HG03558 (cell line): Measurements from ENCODE around the gene GPR176.

Source experiments
- ATAC-seq: cut with Tn5 transposase; IDR thresholded peaks from one replicate; pipeline ENCODE4 v1.9.1; 2021; ENCODE audit warnings: moderate number of reproducible peaks; ENCODE audit not compliant: unreplicated experiment; ENCODE audit errors: extremely low read depth

Gene GPR176

GRCh38 chr15:39936681-39937080 lies 16.6 kb upstream of the GPR176 start:
- no peak for ATAC-seq

- no peak for ATAC-seq
These were observed 16.1 kb upstream of the GPR176 start for GRCh38 chr15:39936187-39936586.

GRCh38 chr15:39935241-39935640 lies 15.2 kb upstream of the GPR176 start:
- ATAC-seq, result no peak

GRCh38 chr15:39934397-39935071 lies 14.5 kb upstream of the GPR176 start:
- ATAC-seq, result no peak

- no peak for ATAC-seq
These were observed 11.5 kb upstream of the GPR176 start for GRCh38 chr15:39931615-39932014.

GRCh38 chr15:39926526-39926925 lies 6.5 kb upstream of the GPR176 start:
- no peak for ATAC-seq

GRCh38 chr15:39925112-39925842 lies 5.2 kb upstream of the GPR176 start:
- ATAC-seq, result no peak

- ATAC-seq, result no peak
These were observed 4.4 kb upstream of the GPR176 start for GRCh38 chr15:39924437-39924836.

GRCh38 chr15:39922462-39923092 lies 2.5 kb upstream of the GPR176 start:
- no peak for ATAC-seq

GRCh38 chr15:39921274-39921638 lies 1.2 kb upstream of the GPR176 start:
- ATAC-seq, result no peak

- ATAC-seq, result peak; percentile 62
These were observed 626 bp upstream of the GPR176 start for GRCh38 chr15:39920510-39921273.

- ATAC-seq, result no peak
These were observed 687 bp downstream of the GPR176 start for GRCh38 chr15:39919411-39919747.

- no peak for ATAC-seq
These were observed 1.2 kb downstream of the GPR176 start for GRCh38 chr15:39918688-39919385.

- no peak for ATAC-seq
These were observed 5.1 kb downstream of the GPR176 start for GRCh38 chr15:39914977-39915376.

GRCh38 chr15:39909007-39909406 lies 11.1 kb downstream of the GPR176 start:
- ATAC-seq, result no peak

GRCh38 chr15:39908186-39908585 lies 11.9 kb downstream of the GPR176 start:
- no peak for ATAC-seq

- no peak for ATAC-seq
These were observed 12.8 kb downstream of the GPR176 start for GRCh38 chr15:39907216-39907615.

GRCh38 chr15:39904115-39904514 lies 16.0 kb downstream of the GPR176 start:
- no peak for ATAC-seq

- no peak for ATAC-seq
These were observed 21.7 kb downstream of the GPR176 start for GRCh38 chr15:39898317-39898716.

- no peak for ATAC-seq
These were observed 23.2 kb downstream of the GPR176 start for GRCh38 chr15:39896846-39897245.
